GM23338 (cell line): ENCODE results near the gene SCN2B. TPM values are rescaled to one million over a fixed set of nuclear protein-coding genes. Genes with fewer than 3 reads are reported as not detected.

Experiments
- ATAC-seq: fragments of 200-7000 bp; cut with Tn5 transposase; 3 replicates; pipeline ENCODE4 v1.9.1; 2020
- DNase-seq: peaks from one replicate; pipeline ENCODE4 v3.0.0-alpha.2; 2015; ENCODE audit warnings: low spot score
- H2AFZ ChIP-seq: fragments of 200-600 bp; sonication (generic); 2 replicates; pipeline ENCODE4 v1.8.0; 2016; ENCODE audit warnings: antibody characterized with exemption, mild to moderate bottlenecking, moderate library complexity
- H3F3A ChIP-seq: fragments of 200-600 bp; sonication (generic); replicated peaks from 2 replicates; pipeline ENCODE4 v1.8.0; 2017; ENCODE audit warnings: antibody characterized with exemption, mixed run types, low read depth
- H3K27ac ChIP-seq: fragments of 200-600 bp; sonication (generic); 2 replicates; pipeline ENCODE4 v1.6.1; 2016; ENCODE audit warnings: low read depth
- H3K27me3 ChIP-seq: fragments of 200-600 bp; sonication (generic); 2 replicates; pipeline ENCODE4 v1.8.0; 2016; ENCODE audit warnings: mild to moderate bottlenecking, mixed run types, moderate library complexity; ENCODE audit not compliant: insufficient read depth
- H3K36me3 ChIP-seq: fragments of 200-600 bp; sonication (generic); 2 replicates; pipeline ENCODE4 v1.8.0; 2016; ENCODE audit warnings: mild to moderate bottlenecking; ENCODE audit not compliant: insufficient read depth
- H3K4me1 ChIP-seq: fragments of 200-600 bp; sonication (generic); 2 replicates; pipeline ENCODE4 v1.8.0; 2016; ENCODE audit warnings: mild to moderate bottlenecking, moderate library complexity; ENCODE audit not compliant: insufficient read depth
- H3K4me2 ChIP-seq: fragments of 200-600 bp; sonication (generic); 2 replicates; pipeline ENCODE4 v1.7.1; 2017; ENCODE audit warnings: mixed run types
- H3K4me3 ChIP-seq: fragments of 200-600 bp; sonication (generic); 2 replicates; pipeline ENCODE4 v1.6.1; 2016; ENCODE audit warnings: mixed run types
- H3K79me2 ChIP-seq: fragments of 200-600 bp; sonication (generic); replicated peaks from 2 replicates; pipeline ENCODE4 v1.8.0; 2017; ENCODE audit warnings: mild to moderate bottlenecking; ENCODE audit not compliant: insufficient read depth
- H3K9me2 ChIP-seq: fragments of 200-600 bp; sonication (generic); 2 replicates; pipeline ENCODE4 v1.8.0; 2017; ENCODE audit not compliant: insufficient read depth
- H4K20me1 ChIP-seq: fragments of 200-600 bp; sonication (generic); replicated peaks from 2 replicates; pipeline ENCODE4 v1.8.0; 2017; ENCODE audit warnings: mild to moderate bottlenecking; ENCODE audit not compliant: insufficient read depth
- H3K27ac Mint-ChIP-seq: 2 replicates; pipeline ENCODE4 v1.8.0; 2020; ENCODE audit warnings: inconsistent platforms, mild to moderate bottlenecking, moderate library complexity, mixed read lengths
- H3K27me3 Mint-ChIP-seq: 3 replicates; pipeline ENCODE4 v1.8.0; 2022; ENCODE audit warnings: low read depth, mild to moderate bottlenecking, moderate library complexity, mixed read lengths, inconsistent platforms; ENCODE audit not compliant: insufficient read depth, poor library complexity
- H3K36me3 Mint-ChIP-seq: 3 replicates; pipeline ENCODE4 v1.8.0; 2021; ENCODE audit warnings: low read depth, mild to moderate bottlenecking, inconsistent platforms, moderate library complexity, mixed read lengths
- H3K4me1 Mint-ChIP-seq: 3 replicates; pipeline ENCODE4 v1.8.0; 2020; ENCODE audit warnings: mild to moderate bottlenecking, inconsistent platforms, mixed read lengths
- H3K4me3 Mint-ChIP-seq: 3 replicates; pipeline ENCODE4 v1.8.0; 2021; ENCODE audit warnings: moderate library complexity, mild to moderate bottlenecking, inconsistent platforms, mixed read lengths
- H3K9me3 Mint-ChIP-seq: 3 replicates; pipeline ENCODE4 v1.8.0; 2020; ENCODE audit warnings: moderate library complexity, mild to moderate bottlenecking, inconsistent platforms, mixed read lengths
- CREB1 ChIP-seq: fragments of 250-450 bp; sonication (Bioruptor Pico); IDR thresholded peaks from 2 replicates; pipeline ENCODE4 v1.5.0; 2020; ENCODE audit warnings: low read depth, mild to moderate bottlenecking, moderate library complexity
- CTCF ChIP-seq, 2 experiments: fragments of 200-600 bp in 1 of 2; sonication (generic) in 1 of 2; conservative IDR thresholded peaks; 2 replicates each; pipeline versions ENCODE4 v1.5.1 to v1.6.1; 2016 to 2017; ENCODE audit warnings: antibody characterized with exemption in 2 of 2, low read depth in 2 of 2, mild to moderate bottlenecking in 2 of 2, moderate library complexity in 1 of 2
- ETS1 ChIP-seq: IDR thresholded peaks from 2 replicates; pipeline ENCODE4 v1.6.1; 2016; ENCODE audit warnings: antibody characterized with exemption
- EZH2 ChIP-seq: fragments of 200-600 bp; sonication (generic); IDR thresholded peaks from one replicate; pipeline ENCODE4 v1.8.0; 2017; ENCODE audit warnings: antibody characterized with exemption, mild to moderate bottlenecking, low read depth; ENCODE audit not compliant: unreplicated experiment
- EZH2phosphoT487 ChIP-seq: fragments of 200-600 bp; sonication (generic); IDR thresholded peaks from one replicate; pipeline ENCODE4 v1.8.1; 2018; ENCODE audit warnings: antibody characterized with exemption; ENCODE audit not compliant: unreplicated experiment
- JUNB ChIP-seq: IDR thresholded peaks from one replicate; pipeline ENCODE4 v1.6.1; 2016; ENCODE audit warnings: antibody characterized with exemption; ENCODE audit not compliant: unreplicated experiment
- NANOG ChIP-seq: IDR thresholded peaks from 2 replicates; pipeline ENCODE4 v1.6.1; 2016; ENCODE audit warnings: antibody characterized with exemption, borderline replicate concordance
- POLR2AphosphoS5 ChIP-seq: IDR thresholded peaks from 2 replicates; pipeline ENCODE4 v1.6.1; 2016; ENCODE audit warnings: antibody characterized with exemption, low read depth
- REST ChIP-seq: IDR thresholded peaks from one replicate; pipeline ENCODE4 v1.6.1; 2018; ENCODE audit warnings: antibody characterized with exemption; ENCODE audit not compliant: unreplicated experiment
- ZNF114 ChIP-seq: fragments of 250-450 bp; sonication (Bioruptor Pico); IDR thresholded peaks from 2 replicates; pipeline ENCODE4 v1.5.0; 2020; ENCODE audit warnings: mild to moderate bottlenecking, moderate library complexity
- ZNF331 ChIP-seq: fragments of 250-450 bp; sonication (Bioruptor Pico); IDR thresholded peaks from 2 replicates; pipeline ENCODE4 v1.5.0; 2020; ENCODE audit warnings: low read depth, mild to moderate bottlenecking, moderate library complexity
- ZNF462 ChIP-seq: fragments of 250-450 bp; sonication (Bioruptor Pico); IDR thresholded peaks from 2 replicates; pipeline ENCODE4 v1.5.0; 2020; ENCODE audit warnings: mild to moderate bottlenecking, moderate library complexity
- polyA plus RNA-seq: library from polyadenylated mRNA; unstranded; fragments of >200 nt; fragmentation: Nextera tagmentation; extraction: Ambion mirVana; gene quantifications from 2 replicates; pipeline ENCODE4 v1.2.1, GENCODE V29; 2016
- total RNA-seq: library from RNA; depleted of rRNA; stranded (reverse); fragments of >200 nt; shearing (Covaris generic); gene quantifications from 2 replicates; pipeline ENCODE4 v1.2.3, GENCODE V29; 2014

The SCN2B gene
- total and polyA plus RNA-seq, 2 experiments from 2014 or later, result 0.03 TPM; not detected in 1

- DNase-seq, result no peak
- Histone ChIP-seq H2AFZ (no peak overlapping the region), H3K27me3 (no peaks in the 10 kb centered on the region), H3K9me2 (no peaks in the 10 kb centered on the region), H3F3A (no peaks in the 10 kb centered on the region), H3K79me2 (no peaks in the 10 kb centered on the region), H3K36me3 (no peaks in the 10 kb centered on the region), H3K27ac (no peak overlapping the region), H3K4me3 (no peak overlapping the region), H4K20me1 (no peaks in the 10 kb centered on the region), H3K4me1 (no peaks in the 10 kb centered on the region), H3K4me2 (no peak overlapping the region)
- Mint-ChIP-seq H3K4me3 (no peak overlapping the region), H3K4me1 (peaks cover 6% of the 10 kb centered on the region), H3K27ac (no peak overlapping the region), H3K9me3 (no peaks in the 10 kb centered on the region), H3K36me3 (no peaks in the 10 kb centered on the region; the same call in 2 of the 3 replicates), H3K27me3 (peaks cover 8% of the 10 kb centered on the region)
- no peak for ATAC-seq
- no peak for TF ChIP-seq ZNF462 (CRISPR knock-in tag)
- TF ChIP-seq NANOG, result no peak
- no peak for TF ChIP-seq ZNF114 (CRISPR knock-in tag)
- no peak for TF ChIP-seq EZH2
- no peak for TF ChIP-seq POLR2AphosphoS5
- no peak for TF ChIP-seq CREB1 (CRISPR knock-in tag)
- no peak for TF ChIP-seq REST
- TF ChIP-seq EZH2phosphoT487, result no peak
- no peak for TF ChIP-seq CTCF (conservative IDR thresholded peaks at IDR 0.05; ENCODE audit: low read depth in 2 of 2)
- no peak for TF ChIP-seq ETS1
- TF ChIP-seq JUNB, result no peak
- TF ChIP-seq ZNF331, result no peak
Observed at GRCh38 chr11:118135796-118136165, 40.7 kb downstream of the SCN2B start.
